ENCODE results near the gene SLC66A2. TPM values are rescaled to one million over a fixed set of nuclear protein-coding genes. Genes with fewer than 3 reads are reported as not detected.
"Not testable (repeated sequence)": the region's sequence is repeated elsewhere in the genome, so short reads cannot be mapped to it uniquely, and the experiment has no call there.

The SLC66A2 gene
- total RNA-seq, 2 donors from 2014 or later, result 16.8 to 19.5 TPM

DNA sequence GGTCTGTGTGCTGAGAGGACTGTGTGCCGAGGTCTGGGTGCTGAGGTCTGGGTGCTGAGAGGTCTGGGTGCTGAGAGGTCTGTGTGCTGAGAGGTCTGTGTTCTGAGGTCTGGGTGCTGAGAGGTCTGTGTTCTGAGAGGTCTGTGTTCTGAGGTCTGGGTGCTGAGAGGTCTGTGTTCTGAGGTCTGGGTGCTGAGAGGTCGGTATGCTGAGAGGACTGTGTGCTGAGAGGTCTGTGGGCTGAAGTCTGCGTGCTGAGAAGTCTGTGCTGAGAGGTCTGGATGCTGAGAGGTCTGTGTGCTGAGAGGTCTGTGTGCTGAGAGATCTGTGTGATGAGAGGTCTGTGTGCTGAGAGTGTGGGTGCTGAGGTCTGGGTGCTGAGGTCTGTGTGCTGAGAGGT is 85.5 kb downstream of the SLC66A2 start:
- H3K36me3 Mint-ChIP-seq (ENCODE audit: low read depth); H3K4me3 Mint-ChIP-seq; H3K9me3 Mint-ChIP-seq; H3K27me3 Mint-ChIP-seq; H3K27ac Mint-ChIP-seq; ATAC-seq (replicated peaks); H3K4me1 Mint-ChIP-seq: not testable (repeated sequence)

DNA sequence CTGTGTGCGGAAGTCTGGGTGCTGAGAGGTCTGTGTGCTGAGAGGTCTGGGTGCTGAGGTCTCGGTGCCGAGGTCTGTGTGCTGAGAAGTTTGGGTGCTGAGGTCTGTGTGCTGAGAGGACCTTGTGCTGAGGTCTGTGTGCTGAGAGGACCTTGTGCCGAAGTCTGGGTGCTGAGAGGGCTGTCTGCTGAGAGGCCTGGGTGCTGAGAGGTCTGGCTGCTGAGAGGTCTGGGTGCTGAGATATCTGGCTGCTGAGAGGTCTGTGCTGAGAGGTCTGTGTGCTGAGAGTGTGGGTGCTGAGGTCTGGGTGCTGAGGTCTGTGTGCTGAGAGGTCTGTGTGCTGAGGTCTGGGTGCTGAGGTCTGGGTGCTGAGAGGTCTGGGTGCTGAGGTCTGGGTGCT is 86.5 kb downstream of the SLC66A2 start:
- H3K27me3 Mint-ChIP-seq; H3K36me3 Mint-ChIP-seq (ENCODE audit: low read depth); H3K4me1 Mint-ChIP-seq; H3K27ac Mint-ChIP-seq; H3K4me3 Mint-ChIP-seq; H3K9me3 Mint-ChIP-seq; ATAC-seq (replicated peaks): not testable (repeated sequence)

DNA sequence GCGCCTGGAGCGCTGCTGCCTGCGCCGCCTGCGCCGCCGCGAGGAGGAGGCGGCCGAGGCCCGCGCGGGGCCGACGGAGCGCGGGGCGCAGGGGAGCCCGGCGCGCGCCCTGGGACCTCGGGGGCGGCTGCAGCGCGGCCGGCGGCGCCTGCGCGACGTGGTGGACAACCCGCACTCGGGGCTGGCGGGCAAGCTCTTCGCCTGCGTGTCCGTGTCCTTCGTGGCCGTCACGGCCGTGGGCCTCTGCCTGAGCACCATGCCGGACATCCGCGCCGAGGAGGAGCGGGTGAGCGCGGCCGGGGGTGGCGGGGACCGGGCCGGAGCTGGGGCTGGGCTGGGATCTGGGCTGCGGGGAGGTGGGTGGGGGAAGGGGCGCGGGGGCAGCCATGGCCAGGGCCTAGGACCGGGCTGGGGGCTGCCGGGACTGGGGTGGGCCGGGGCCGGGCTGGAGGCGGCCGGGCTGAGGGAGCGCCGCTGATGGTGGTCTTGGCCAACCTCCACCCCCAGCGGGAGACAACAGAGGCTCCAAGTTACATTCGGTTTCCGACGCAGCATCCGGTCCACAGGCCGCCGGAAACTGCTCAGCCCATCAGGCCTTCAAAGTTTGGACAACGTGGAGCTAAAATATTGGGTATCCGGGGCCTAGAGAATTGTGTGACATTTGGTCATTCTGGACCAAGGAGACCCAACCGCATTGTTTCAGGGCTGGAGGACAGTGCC is 87.3 kb downstream of the SLC66A2 start:
- H3K4me3 Mint-ChIP-seq, result no peak overlapping the region
- peaks cover 8% of the 10 kb centered on the region for H3K9me3 Mint-ChIP-seq
- H3K27me3 Mint-ChIP-seq, result peaks cover 4% of the 10 kb centered on the region
- no peak for ATAC-seq (replicated peaks)
- H3K4me1 Mint-ChIP-seq, result no peaks in the 10 kb centered on the region
- H3K36me3 Mint-ChIP-seq (ENCODE audit: low read depth), result no peaks in the 10 kb centered on the region
- no peak overlapping the region for H3K27ac Mint-ChIP-seq

DNA sequence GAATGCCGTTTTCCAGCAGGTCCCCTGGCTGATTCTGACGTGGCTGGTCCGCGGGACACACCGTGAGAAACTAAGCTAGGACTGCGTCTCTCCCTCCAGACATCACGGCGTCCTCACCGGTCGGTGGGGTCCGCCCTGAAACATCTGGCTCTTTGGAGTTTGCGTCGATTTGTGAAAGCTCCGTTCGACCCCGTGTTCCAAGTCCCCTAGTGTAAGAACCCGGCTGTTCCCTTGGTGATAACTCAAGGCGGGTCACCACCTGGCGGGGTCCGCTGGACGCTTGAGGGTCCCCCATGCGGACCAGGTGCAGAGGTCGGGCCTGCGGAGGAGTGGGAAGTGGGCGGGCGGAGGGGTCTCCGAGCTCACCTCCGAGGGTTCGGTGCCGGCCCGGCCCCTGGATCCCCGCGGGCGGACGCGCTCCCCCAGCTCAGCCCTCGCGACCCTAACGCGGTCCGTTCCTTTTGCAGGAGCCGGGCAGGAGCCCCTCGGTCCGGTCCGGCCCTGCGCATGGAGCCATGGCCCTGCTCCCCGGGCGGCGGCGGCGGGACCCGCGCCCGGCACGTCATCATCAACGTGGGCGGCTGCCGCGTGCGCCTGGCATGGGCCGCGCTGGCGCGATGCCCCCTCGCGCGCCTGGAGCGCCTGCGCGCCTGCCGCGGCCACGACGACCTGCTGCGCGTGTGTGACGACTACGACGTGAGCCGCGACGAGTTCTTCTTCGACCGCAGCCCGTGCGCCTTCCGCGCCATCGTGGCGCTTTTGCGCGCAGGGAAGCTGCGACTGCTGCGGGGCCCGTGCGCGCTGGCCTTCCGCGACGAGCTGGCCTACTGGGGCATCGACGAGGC is 88.1 kb downstream of the SLC66A2 start:
- Mint-ChIP-seq H3K27me3 (peaks cover 4% of the 10 kb centered on the region), H3K4me1 (no peaks in the 10 kb centered on the region), H3K27ac (no peak overlapping the region), H3K9me3 (peaks cover 8% of the 10 kb centered on the region), H3K4me3 (no peak overlapping the region), H3K36me3 (ENCODE audit: low read depth) (no peaks in the 10 kb centered on the region)
- no peak for ATAC-seq (replicated peaks)

DNA sequence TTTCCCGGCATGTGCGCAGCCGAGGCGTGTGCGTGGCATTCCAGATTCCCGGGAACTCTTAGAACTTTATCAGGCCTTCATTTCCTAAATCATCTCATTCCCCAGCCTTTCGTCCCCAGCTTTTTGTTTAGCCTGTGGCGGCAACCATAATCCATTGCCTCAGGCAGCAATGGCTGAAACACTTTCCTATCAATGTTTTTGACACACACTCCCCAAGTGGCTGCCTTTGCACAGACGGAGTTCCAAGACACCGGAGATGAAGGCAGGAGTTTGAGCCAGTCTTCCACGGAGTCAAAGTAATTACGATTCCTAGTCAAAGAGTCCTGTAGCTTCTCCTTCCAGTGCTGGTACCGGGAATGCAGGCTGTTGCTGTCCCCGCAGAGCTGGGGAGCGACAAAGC is 88.9 kb downstream of the SLC66A2 start:
- Mint-ChIP-seq H3K4me3 (no peak overlapping the region), H3K27ac (no peak overlapping the region), H3K27me3 (peaks cover 4% of the 10 kb centered on the region), H3K4me1 (no peaks in the 10 kb centered on the region), H3K36me3 (ENCODE audit: low read depth) (no peaks in the 10 kb centered on the region), H3K9me3 (peaks cover 8% of the 10 kb centered on the region)
- ATAC-seq (replicated peaks), result no peak

DNA sequence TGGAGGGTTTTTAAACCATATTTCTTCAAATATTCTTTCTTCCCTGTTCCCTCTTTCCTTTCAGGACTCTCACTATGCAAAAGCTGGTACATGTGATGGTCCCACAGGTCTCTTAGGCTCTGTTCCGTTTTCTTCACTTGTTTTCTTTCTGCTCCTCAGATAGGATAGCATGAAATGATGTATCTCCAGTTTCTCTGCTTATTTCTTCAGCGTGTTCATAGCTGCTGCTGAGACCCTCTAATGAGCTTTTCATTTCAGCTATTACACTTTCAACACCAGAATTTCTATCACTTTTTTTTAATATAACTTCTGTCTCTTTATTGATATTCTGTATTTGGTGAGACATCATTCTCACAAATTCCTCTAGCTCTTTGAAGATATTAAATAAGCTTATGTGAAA is 89.8 kb downstream of the SLC66A2 start:
- peaks cover 8% of the 10 kb centered on the region for H3K9me3 Mint-ChIP-seq
- H3K4me3 Mint-ChIP-seq, result no peak overlapping the region
- H3K4me1 Mint-ChIP-seq, result no peaks in the 10 kb centered on the region
- ATAC-seq (replicated peaks), result no peak
- H3K36me3 Mint-ChIP-seq (ENCODE audit: low read depth), result no peaks in the 10 kb centered on the region
- H3K27ac Mint-ChIP-seq, result no peak overlapping the region
- peaks cover 4% of the 10 kb centered on the region for H3K27me3 Mint-ChIP-seq

DNA sequence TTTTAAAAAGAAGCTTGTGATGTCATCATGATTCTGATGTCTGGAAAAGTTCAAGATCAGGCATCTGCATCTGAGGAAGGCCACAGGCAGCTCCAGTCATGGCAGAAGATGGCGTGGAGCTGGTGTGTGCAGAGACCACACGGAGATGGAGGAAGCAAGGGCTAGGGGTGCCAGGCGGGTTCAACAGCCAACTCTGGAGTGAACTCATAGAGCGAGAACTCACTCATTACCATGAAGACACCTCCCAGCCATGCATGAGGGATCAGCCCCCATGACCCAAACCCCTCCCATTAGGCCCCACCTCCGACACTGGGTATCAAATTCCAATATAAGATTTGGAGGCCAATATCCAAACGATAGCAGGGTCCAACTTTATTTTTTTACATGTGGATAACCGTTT is 92.1 kb downstream of the SLC66A2 start:
- Mint-ChIP-seq H3K36me3 (ENCODE audit: low read depth) (no peaks in the 10 kb centered on the region), H3K9me3 (peaks cover 8% of the 10 kb centered on the region), H3K4me3 (no peak overlapping the region), H3K27me3 (peaks cover 14% of the 10 kb centered on the region), H3K4me1 (no peaks in the 10 kb centered on the region), H3K27ac (no peak overlapping the region)
- no peak for ATAC-seq (replicated peaks)

DNA sequence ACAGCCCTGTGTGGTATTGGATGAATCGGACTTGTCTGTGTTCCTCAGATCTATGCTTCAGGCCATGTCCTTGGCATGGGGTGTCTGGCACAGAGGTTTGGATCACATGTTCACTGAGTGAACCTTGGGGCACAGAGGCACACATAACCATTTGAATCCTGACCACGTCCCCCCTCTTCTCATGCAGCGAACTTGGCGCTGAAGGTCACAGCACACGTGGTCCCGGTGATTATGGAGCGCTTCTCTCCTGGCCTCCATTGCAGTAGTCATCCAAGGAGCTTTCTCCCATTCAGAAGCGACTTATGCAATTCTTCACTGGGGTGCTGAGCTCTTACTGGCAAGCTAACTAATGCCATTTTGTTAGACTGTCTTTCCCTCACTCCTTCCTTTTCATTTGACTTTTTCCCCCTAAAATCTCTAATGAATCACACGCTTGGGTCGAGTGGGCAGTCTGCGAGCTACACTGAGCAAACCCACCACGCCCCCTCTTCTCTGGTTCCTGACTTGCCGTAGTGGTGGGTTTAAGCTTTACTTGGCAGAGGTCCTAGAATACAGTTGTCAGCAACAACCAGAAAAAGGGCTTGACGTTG is 94.3 kb downstream of the SLC66A2 start:
- Mint-ChIP-seq H3K4me1 (no peaks in the 10 kb centered on the region), H3K27me3 (peaks cover 14% of the 10 kb centered on the region), H3K4me3 (no peak overlapping the region), H3K27ac (no peak overlapping the region), H3K9me3 (peaks cover 8% of the 10 kb centered on the region), H3K36me3 (ENCODE audit: low read depth) (no peaks in the 10 kb centered on the region)
- ATAC-seq (replicated peaks), result no peak

DNA sequence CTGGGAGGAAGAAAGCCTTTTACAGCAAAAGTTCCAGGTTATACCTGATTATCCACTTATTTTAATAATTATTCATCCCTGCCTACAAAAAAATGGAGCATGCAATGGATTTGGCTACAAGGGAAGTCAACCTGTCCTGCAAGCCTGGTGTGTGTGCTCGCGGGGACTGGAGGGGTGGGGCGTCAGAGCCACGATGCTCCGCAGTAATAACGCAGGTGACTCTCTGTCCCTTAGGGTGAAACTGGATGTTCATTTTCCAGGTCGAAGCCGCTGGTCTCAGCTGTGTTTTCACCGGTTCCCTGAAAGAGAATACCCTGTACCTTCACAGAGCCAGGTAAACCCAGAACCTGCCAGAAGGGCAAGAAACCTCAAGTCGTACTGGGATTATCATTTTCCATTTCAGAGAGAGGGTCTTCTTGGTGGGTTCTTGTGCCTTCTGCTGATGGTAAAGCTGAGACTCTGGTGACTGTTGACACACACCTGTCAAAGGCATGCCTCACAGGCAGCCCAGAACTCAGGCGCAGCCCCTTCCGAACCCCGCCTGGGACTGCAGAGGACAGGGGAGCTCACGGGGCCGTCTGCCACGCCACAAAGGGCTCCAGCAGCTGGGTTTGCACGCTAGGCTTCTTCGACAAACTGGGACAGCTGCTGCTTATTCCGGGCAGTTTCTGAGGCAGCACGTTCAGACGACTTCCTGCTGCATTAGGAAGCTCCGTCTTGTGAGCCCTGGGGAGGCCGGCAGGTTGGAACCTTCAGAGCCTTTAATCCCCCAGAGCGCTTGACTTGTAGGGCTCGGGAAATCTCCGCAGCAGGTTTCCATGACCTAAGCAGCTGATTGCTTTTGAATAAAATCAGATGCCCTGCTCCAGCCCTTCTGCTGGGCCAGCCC is 95.1 kb downstream of the SLC66A2 start:
- no peaks in the 10 kb centered on the region for H3K36me3 Mint-ChIP-seq (ENCODE audit: low read depth)
- H3K4me1 Mint-ChIP-seq, result no peaks in the 10 kb centered on the region
- H3K27me3 Mint-ChIP-seq, result peaks cover 9% of the 10 kb centered on the region
- no peaks in the 10 kb centered on the region for H3K9me3 Mint-ChIP-seq
- no peak for ATAC-seq (replicated peaks)
- H3K27ac Mint-ChIP-seq, result no peak overlapping the region
- H3K4me3 Mint-ChIP-seq, result no peak overlapping the region

DNA sequence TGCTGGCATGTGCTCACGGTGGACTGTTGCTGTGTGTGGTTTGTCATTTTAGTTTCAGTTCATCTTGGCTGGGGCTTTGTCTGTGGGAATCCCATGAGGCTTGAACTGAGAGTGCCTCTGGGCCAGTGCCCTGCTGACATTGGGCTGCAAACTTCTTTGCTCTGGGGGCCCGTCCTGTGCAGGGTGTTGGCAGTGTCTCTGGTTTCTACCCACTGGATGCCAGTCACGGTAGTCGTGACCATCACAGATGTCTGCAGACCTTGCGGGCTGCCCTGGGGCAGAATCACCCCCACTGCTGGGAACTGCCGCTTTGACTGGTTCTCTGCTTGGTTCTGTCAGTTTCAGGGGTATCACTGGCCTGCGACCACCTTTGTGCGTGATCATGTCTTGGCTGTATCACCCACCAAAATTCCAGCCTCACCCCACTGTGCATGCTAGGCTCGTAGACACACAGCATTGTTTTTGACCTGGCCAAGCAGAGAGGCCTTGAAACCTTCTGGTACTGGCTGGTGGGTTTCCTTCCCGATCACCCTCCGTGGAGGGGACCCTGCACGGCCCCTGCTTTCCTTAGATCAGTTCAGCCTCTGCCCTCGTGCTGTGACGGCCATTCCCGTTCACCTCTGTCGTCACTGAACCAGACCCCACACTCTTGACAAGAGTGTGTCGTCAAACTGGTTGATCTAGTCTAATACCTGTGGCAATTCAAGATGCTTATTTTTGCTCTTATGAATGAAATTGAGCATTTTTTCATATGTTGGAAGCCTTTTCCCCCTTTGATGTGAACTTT is 96.1 kb downstream of the SLC66A2 start:
- H3K27me3 Mint-ChIP-seq, result peaks cover 9% of the 10 kb centered on the region

DNA sequence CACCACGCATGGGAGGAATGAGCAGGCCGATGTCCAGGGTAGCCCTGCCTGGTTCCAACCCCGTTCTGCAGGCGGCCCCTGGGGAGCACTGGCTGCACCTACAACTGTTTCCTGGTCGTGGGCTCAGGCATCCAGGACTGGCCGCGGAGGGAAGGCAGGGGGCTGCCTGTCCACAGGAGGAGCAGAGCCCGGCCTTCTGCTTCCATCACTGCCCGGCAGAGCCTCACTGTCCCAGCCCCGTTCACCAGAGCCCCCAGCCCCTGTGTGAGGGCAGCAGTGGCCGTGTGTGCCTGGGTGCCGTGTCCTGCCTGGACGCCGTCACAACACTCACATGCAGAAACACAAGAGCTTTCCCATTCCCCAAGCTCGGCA is 97.5 kb downstream of the SLC66A2 start:
- peaks cover 9% of the 10 kb centered on the region for H3K27me3 Mint-ChIP-seq
- no peaks in the 10 kb centered on the region for H3K9me3 Mint-ChIP-seq
- H3K4me1 Mint-ChIP-seq, result no peaks in the 10 kb centered on the region
- H3K27ac Mint-ChIP-seq, result no peak overlapping the region
- H3K4me3 Mint-ChIP-seq, result no peak overlapping the region
- H3K36me3 Mint-ChIP-seq (ENCODE audit: low read depth), result no peaks in the 10 kb centered on the region
- no peak for ATAC-seq (replicated peaks)

More for the DNA sequence above, 96.1 kb downstream of the SLC66A2 start:
- Mint-ChIP-seq H3K9me3 (no peaks in the 10 kb centered on the region), H3K4me1 (no peaks in the 10 kb centered on the region), H3K36me3 (ENCODE audit: low read depth) (no peaks in the 10 kb centered on the region), H3K27ac (no peak overlapping the region), H3K4me3 (no peak overlapping the region)
- no peak for ATAC-seq (replicated peaks)

DNA sequence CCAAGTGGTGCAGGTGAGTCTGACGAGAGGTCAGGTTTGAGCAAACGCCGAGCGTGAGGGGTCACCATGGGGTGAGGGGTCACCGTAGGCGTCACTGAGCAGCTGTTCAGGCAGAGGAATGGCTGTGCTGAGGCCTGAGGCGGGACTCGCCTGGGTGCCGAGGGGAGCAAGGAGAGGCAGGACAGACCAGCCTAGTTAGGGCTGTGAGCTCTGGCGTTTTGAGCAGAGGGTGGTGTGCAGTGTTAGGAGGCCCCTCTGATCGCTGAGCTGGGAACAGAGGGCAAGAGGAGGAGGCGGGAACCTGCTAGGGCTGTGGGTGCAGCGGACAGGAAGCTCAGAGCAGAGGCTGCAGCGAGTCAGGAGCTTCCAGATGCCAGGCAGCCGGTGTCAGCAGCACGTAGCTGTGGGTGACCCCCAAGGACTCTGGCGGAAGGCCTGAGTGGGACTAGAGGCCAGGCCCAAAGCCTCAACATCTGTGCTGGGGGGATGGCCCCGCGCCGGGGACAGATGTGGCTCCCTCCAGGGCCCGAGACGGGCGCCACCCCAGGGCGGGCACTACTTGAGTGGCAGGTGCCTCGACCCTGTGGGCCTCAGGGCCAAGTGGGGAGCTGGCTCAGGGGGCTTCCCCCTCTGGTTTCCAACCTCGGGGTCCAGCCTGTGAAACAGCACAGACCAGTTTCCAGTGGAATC is 98.0 kb downstream of the SLC66A2 start:
- no peaks in the 10 kb centered on the region for H3K36me3 Mint-ChIP-seq (ENCODE audit: low read depth)
- no peak overlapping the region for H3K4me3 Mint-ChIP-seq
- no peak overlapping the region for H3K27ac Mint-ChIP-seq
- ATAC-seq (replicated peaks), result no peak
- H3K4me1 Mint-ChIP-seq, result no peaks in the 10 kb centered on the region
- peaks cover 9% of the 10 kb centered on the region for H3K27me3 Mint-ChIP-seq
- no peaks in the 10 kb centered on the region for H3K9me3 Mint-ChIP-seq

DNA sequence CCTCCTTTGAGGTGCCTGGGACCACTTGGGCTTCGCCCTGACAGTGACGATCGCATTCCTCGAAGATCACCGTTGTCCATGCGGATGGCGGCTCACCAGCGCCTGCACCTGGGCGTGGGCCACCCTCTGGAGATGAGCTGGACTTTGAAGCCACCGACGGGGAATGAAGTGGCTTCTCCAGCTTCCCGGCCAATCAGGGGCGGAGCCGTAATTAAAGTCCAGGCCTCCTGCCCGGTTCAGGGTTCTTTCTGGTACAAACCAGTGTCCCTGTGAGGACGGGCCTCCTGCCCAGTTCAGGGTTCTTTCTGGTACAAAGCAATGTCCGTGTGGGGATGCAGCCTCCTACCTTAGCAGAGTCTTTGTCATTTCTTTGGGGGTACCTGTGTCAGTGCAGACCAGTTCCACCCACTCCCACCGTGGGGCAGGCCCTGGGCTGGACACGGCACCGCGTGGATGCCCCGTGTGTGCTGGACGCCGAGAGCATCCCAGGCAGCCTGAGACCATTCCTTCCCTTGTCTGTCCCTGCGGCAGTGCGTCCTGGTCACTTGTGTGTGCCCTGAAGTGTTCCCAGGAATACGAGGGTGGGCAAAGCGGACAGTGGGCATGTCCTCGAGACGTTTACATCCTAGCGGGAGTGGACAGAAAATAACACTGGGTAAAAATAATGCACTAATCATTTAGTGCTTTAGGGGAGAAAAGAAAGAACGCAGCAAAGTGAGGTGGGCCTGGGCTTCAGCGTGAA is 98.7 kb downstream of the SLC66A2 start:
- H3K9me3 Mint-ChIP-seq, result no peaks in the 10 kb centered on the region

More for the DNA sequence above, 98.7 kb downstream of the SLC66A2 start:
- no peak for ATAC-seq (replicated peaks)
- Mint-ChIP-seq H3K4me3 (no peak overlapping the region), H3K4me1 (no peaks in the 10 kb centered on the region), H3K36me3 (ENCODE audit: low read depth) (no peaks in the 10 kb centered on the region), H3K27me3 (peaks cover 9% of the 10 kb centered on the region), H3K27ac (no peak overlapping the region)

Data from activated T-helper 17 cell treated with anti-CD3 and anti-CD28 coated beads, Interleukin-2, amount 50 U/mL, for 72 hours (primary cell).